GM12878 (cell line): Measurements from ENCODE around the gene NDEL1. TPM values are rescaled to one million over a fixed set of nuclear protein-coding genes. Genes with fewer than 3 reads are reported as not detected.

ENCODE experiments used
- CBX3 ChIP-seq: fragments of 200-600 bp; sonication (generic); IDR thresholded peaks from 2 replicates; pipeline ENCODE4 v1.6.1; 2016; ENCODE audit warnings: low read depth, borderline replicate concordance
- CBX5 ChIP-seq: sonication (generic); IDR thresholded peaks from 2 replicates; pipeline ENCODE4 v1.6.1; 2016; ENCODE audit warnings: low read depth, moderate library complexity, mild to moderate bottlenecking, inconsistent platforms
- GABPA ChIP-seq: IDR thresholded peaks from 2 replicates; pipeline ENCODE4 v1.6.1; 2014; ENCODE audit warnings: antibody characterized with exemption, low read depth, mild to moderate bottlenecking, inconsistent platforms
- GATAD2B ChIP-seq: fragments of 450-650 bp; conservative IDR thresholded peaks from 2 replicates; pipeline ENCODE4 v1.6.1; 2017; ENCODE audit warnings: low read depth, mild to moderate bottlenecking, moderate library complexity
- IKZF1 ChIP-seq: fragments of 450-650 bp; conservative IDR thresholded peaks from 2 replicates; pipeline ENCODE4 v1.6.1; 2017; ENCODE audit warnings: antibody characterized with exemption, mild to moderate bottlenecking
- MTA2 ChIP-seq: fragments of 450-650 bp; IDR thresholded peaks from 2 replicates; pipeline ENCODE4 v1.6.1; 2016; ENCODE audit warnings: low read depth, mild to moderate bottlenecking, moderate library complexity
- MTA3 ChIP-seq: IDR thresholded peaks from 2 replicates; pipeline ENCODE4 v1.6.1; 2012; ENCODE audit warnings: low read length, inconsistent platforms, borderline replicate concordance
- POU2F2 ChIP-seq: IDR thresholded peaks from 3 replicates; pipeline ENCODE4 v1.6.1; 2011; ENCODE audit warnings: low read depth, mild to moderate bottlenecking, low read length, borderline replicate concordance
- RELA ChIP-seq: fragments of 450-650 bp; IDR thresholded peaks from 2 replicates; pipeline ENCODE4 v1.8.0; 2014; ENCODE audit warnings: borderline replicate concordance; ENCODE audit not compliant: partially characterized antibody
- SMARCA5 ChIP-seq: fragments of 450-650 bp; IDR thresholded peaks from 2 replicates; pipeline ENCODE4 v1.6.1; 2017; ENCODE audit warnings: mild to moderate bottlenecking
- SPI1 ChIP-seq: IDR thresholded peaks from 2 replicates; pipeline ENCODE4 v1.6.1; 2011; ENCODE audit warnings: low read depth, mild to moderate bottlenecking, low read length, moderate library complexity, borderline replicate concordance; ENCODE audit not compliant: insufficient read depth
- STAT1 ChIP-seq: fragments of 450-650 bp; conservative IDR thresholded peaks from 2 replicates; pipeline ENCODE4 v1.6.1; 2014; ENCODE audit warnings: antibody characterized with exemption, mild to moderate bottlenecking
- ZNF217 ChIP-seq: fragments of 450-650 bp; IDR thresholded peaks from 2 replicates; pipeline ENCODE4 v1.6.1; 2017; ENCODE audit warnings: antibody characterized with exemption, mild to moderate bottlenecking
- ZNF24 ChIP-seq: fragments of 450-650 bp; IDR thresholded peaks from 2 replicates; pipeline ENCODE4 v1.6.1; 2017; ENCODE audit warnings: antibody characterized with exemption, mild to moderate bottlenecking
- ZZZ3 ChIP-seq: IDR thresholded peaks from 2 replicates; pipeline ENCODE4 v1.6.1; 2011; ENCODE audit warnings: low read depth; ENCODE audit not compliant: control insufficient read depth, insufficient read length
- polyA plus RNA-seq, 11 experiments: library from polyadenylated mRNA; depleted of rRNA in 4 of 11; unstranded in 6 of 11; stranded (reverse) in 5 of 11; fragments of >200 nt; fragmentation: Nextera tagmentation in 4 of 11; fragmentation: Illumina TruSeq in 1 of 11; extraction: Ambion mirVana in 4 of 11; extraction: Trizol in 1 of 11; gene quantifications; 1 replicate in 1 of 11; 2 replicates in 10 of 11; pipeline versions ENCODE4 v1.2.1 to v1.2.3, GENCODE V29; 2011 to 2016; ENCODE audit warnings: inconsistent platforms in 2 of 11, missing spikeins in 2 of 11, low read depth in 1 of 11
- total RNA-seq, 4 experiments: library from RNA; depleted of rRNA in 3 of 4; stranded (reverse); fragments of >200 nt in 3 of 4; fragmentation: Illumina TruSeq in 1 of 4; extraction: Trizol in 1 of 4; gene quantifications; 2 replicates each; pipeline versions ENCODE4 v1.2.1 to v1.2.3, GENCODE V29; 2013 to 2021
- TF ChIP-seq, protein P1 (sequence below): fragments of 450-650 bp; conservative IDR thresholded peaks from 2 replicates; pipeline ENCODE4 v1.6.1; 2017; ENCODE audit warnings: mild to moderate bottlenecking, moderate library complexity
- TF ChIP-seq, protein P2 (sequence below): IDR thresholded peaks from 2 replicates; pipeline ENCODE4 v1.6.1; 2012; ENCODE audit warnings: improper control_type of control experiment, low read depth, low read length; ENCODE audit not compliant: insufficient replicate concordance
- TF ChIP-seq, protein P3 (sequence below): IDR thresholded peaks from 2 replicates; pipeline ENCODE4 v1.6.1; 2011; ENCODE audit warnings: mild to moderate bottlenecking, low read depth, low read length, moderate library complexity; ENCODE audit not compliant: insufficient replicate concordance
- TF ChIP-seq, protein P4 (sequence below): fragments of 450-650 bp; IDR thresholded peaks from 2 replicates; pipeline ENCODE4 v1.6.1; 2017; ENCODE audit warnings: borderline replicate concordance

The NDEL1 gene
- total and polyA plus RNA-seq, 10 of the 15 experiments (the other 5 are each of a cell fraction or from before 2014, with no cell fraction given): 0.72 to 41.5 (median 29.9) TPM

DNA sequence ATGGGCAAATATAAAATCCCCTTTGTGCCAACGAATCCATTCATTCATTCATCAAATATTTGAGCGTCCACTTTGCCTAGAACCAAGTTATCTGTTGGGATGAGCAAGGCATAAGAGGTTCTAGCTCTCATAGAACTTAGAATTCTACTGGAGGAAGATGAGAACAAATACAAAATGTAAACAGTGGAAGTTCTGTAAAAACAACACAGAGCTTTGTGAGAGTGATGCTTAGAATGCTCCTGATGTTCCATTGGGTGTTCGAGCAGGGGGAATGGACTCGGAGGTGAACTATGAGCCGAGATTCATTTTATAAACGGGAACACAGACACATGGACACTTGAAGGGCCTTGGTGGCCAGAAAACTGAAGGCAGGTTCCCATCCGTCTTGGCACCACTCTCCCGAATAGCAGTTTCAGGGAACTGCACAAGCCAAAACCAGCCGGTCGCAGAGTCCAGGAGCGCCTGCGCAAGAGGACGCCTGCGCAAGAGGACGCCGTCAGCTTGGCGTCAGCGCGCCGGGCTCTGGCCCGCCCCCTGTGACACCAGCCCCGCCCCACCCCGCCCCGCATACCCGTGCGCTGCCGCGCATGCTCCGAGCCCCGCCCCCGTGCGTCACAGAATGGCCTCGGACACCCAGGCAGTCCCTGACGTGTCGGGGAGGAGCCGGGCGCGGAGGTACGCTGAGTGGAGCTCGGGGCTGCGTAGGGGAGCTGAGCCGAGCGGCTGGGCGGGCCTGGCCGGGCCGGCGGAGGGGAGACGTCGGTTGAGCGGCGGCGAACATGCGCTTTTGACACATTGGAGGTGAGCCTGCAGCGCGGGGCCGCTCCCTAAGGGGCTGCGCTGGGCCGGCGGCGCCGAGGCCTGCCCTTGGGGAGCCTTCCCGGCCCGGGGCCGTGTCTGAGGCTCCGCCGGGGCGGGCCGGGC lies at the start of gene NDEL1 (continued):
- no peak for TF ChIP-seq CBX3
- TF ChIP-seq, protein P1, sequence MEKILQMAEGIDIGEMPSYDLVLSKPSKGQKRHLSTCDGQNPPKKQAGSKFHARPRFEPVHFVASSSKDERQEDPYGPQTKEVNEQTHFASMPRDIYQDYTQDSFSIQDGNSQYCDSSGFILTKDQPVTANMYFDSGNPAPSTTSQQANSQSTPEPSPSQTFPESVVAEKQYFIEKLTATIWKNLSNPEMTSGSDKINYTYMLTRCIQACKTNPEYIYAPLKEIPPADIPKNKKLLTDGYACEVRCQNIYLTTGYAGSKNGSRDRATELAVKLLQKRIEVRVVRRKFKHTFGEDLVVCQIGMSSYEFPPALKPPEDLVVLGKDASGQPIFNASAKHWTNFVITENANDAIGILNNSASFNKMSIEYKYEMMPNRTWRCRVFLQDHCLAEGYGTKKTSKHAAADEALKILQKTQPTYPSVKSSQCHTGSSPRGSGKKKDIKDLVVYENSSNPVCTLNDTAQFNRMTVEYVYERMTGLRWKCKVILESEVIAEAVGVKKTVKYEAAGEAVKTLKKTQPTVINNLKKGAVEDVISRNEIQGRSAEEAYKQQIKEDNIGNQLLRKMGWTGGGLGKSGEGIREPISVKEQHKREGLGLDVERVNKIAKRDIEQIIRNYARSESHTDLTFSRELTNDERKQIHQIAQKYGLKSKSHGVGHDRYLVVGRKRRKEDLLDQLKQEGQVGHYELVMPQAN: peak; percentile 86
- TF ChIP-seq MTA3: no peak
- TF ChIP-seq RELA: peak; percentile 24
- TF ChIP-seq ZNF24: 0 out of 2 replicates have a peak, but pooled peaks have one; percentile 25
- TF ChIP-seq MTA2: no peak
- no peak for TF ChIP-seq ZZZ3
- TF ChIP-seq GATAD2B: no peak
- TF ChIP-seq, protein P2, sequence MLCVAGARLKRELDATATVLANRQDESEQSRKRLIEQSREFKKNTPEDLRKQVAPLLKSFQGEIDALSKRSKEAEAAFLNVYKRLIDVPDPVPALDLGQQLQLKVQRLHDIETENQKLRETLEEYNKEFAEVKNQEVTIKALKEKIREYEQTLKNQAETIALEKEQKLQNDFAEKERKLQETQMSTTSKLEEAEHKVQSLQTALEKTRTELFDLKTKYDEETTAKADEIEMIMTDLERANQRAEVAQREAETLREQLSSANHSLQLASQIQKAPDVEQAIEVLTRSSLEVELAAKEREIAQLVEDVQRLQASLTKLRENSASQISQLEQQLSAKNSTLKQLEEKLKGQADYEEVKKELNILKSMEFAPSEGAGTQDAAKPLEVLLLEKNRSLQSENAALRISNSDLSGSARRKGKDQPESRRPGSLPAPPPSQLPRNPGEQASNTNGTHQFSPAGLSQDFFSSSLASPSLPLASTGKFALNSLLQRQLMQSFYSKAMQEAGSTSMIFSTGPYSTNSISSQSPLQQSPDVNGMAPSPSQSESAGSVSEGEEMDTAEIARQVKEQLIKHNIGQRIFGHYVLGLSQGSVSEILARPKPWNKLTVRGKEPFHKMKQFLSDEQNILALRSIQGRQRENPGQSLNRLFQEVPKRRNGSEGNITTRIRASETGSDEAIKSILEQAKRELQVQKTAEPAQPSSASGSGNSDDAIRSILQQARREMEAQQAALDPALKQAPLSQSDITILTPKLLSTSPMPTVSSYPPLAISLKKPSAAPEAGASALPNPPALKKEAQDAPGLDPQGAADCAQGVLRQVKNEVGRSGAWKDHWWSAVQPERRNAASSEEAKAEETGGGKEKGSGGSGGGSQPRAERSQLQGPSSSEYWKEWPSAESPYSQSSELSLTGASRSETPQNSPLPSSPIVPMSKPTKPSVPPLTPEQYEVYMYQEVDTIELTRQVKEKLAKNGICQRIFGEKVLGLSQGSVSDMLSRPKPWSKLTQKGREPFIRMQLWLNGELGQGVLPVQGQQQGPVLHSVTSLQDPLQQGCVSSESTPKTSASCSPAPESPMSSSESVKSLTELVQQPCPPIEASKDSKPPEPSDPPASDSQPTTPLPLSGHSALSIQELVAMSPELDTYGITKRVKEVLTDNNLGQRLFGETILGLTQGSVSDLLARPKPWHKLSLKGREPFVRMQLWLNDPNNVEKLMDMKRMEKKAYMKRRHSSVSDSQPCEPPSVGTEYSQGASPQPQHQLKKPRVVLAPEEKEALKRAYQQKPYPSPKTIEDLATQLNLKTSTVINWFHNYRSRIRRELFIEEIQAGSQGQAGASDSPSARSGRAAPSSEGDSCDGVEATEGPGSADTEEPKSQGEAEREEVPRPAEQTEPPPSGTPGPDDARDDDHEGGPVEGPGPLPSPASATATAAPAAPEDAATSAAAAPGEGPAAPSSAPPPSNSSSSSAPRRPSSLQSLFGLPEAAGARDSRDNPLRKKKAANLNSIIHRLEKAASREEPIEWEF: no peak
- peak; percentile 9; the same call in 1 of the 2 replicates for TF ChIP-seq SPI1
- TF ChIP-seq, protein P3, sequence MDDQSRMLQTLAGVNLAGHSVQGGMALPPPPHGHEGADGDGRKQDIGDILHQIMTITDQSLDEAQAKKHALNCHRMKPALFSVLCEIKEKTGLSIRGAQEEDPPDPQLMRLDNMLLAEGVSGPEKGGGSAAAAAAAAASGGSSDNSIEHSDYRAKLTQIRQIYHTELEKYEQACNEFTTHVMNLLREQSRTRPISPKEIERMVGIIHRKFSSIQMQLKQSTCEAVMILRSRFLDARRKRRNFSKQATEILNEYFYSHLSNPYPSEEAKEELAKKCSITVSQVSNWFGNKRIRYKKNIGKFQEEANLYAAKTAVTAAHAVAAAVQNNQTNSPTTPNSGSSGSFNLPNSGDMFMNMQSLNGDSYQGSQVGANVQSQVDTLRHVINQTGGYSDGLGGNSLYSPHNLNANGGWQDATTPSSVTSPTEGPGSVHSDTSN: no peak
- 0 out of 3 replicates have a peak, but pooled peaks have one; percentile 5 for TF ChIP-seq POU2F2
- 0 out of 2 replicates have a peak, but pooled peaks have one; percentile 28 for TF ChIP-seq STAT1
- TF ChIP-seq ZNF217: no peak
- peak; percentile 84 for TF ChIP-seq IKZF1
- TF ChIP-seq GABPA: no peak
- no peak for TF ChIP-seq CBX5
- TF ChIP-seq SMARCA5: peak; percentile 72; the same call in 1 of the 2 replicates
- TF ChIP-seq, protein P4, sequence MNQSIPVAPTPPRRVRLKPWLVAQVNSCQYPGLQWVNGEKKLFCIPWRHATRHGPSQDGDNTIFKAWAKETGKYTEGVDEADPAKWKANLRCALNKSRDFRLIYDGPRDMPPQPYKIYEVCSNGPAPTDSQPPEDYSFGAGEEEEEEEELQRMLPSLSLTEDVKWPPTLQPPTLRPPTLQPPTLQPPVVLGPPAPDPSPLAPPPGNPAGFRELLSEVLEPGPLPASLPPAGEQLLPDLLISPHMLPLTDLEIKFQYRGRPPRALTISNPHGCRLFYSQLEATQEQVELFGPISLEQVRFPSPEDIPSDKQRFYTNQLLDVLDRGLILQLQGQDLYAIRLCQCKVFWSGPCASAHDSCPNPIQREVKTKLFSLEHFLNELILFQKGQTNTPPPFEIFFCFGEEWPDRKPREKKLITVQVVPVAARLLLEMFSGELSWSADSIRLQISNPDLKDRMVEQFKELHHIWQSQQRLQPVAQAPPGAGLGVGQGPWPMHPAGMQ: no peak
